Heart left ventricle (tissue), 13 donors: Measurements from ENCODE around the gene NLRP1.

Source experiments
- CTCF ChIP-seq, 12 donors: fragments of 200-600 bp; sonication (generic) in 4 of 12; IDR thresholded peaks; one replicate each; pipeline versions ENCODE4 v1.5.0 to v1.8.0; 2018 to 2022; ENCODE audit warnings: antibody characterized with exemption in 12 of 12, mild to moderate bottlenecking in 5 of 12
- POLR2A ChIP-seq, 2 donors: fragments of 450-650 bp; IDR thresholded peaks; one replicate each; pipeline ENCODE4 v1.6.1; 2017; ENCODE audit warnings: antibody characterized with exemption in 2 of 2, mild to moderate bottlenecking in 2 of 2, moderate library complexity in 2 of 2
- donor health status: ischemic (EF 13 %, LVEDD 7.1; RV severe dilation, severe dysfunction).
- donor health status: DM: no; HTN: yes; CAD: no.
- donor health status: DM: no; HTN: no; CAD: no.
- donor health status: ischemic (EF 25% LVEDD 6.9; RV normal size, moderate dysfunction).
- donor health status: ischemic (EF 25% LVEDD 5.7; RV mildly dilated, moderate dysfunction).
- donor health status: ischemic (EF 35%, LVEDD 5.7; RV mildly dilated, moderate dysfunction).
- donor health status: nonischemic (EF 11% LVEDD 7.7; RV severe dilation, severe dysfunction).
- donor health status: DM: yes; HTN: yes; CAD: no.
- donor health status: PGD.
- donor health status: ischemic (EF 29% LVEDD 5.4; RV normal size, mild dysfunction).
- donor health status: nonischemic (EF 23%, LVEDD 6.1; RV moderate dilation, normal function).

- TF ChIP-seq POLR2A (IDR thresholded peaks at IDR 0.05), result no peak
- no peak for TF ChIP-seq CTCF (IDR thresholded peaks at IDR 0.05)
Measured at GRCh38 chr17:5615476-5615875, 31.2 kb upstream of the NLRP1 start.
